D721Med (cell line): ENCODE measurements around the gene LRMDA.

ENCODE experiments used
- DNase-seq: peaks from one replicate; pipeline ENCODE4 v3.0.0; 2011; ENCODE audit warnings: low spot score; ENCODE audit not compliant: insufficient read length
- FAIRE-seq: peaks from 2 replicates; lab custom pipeline; 2011; peaks lifted over from hg19 to GRCh38; lab: Jason Lieb, UNC
- TF ChIP-seq, protein P1 (sequence below): IDR thresholded peaks from 2 replicates; pipeline ENCODE4 v1.5.1; 2012; ENCODE audit warnings: mild to moderate bottlenecking, control low read depth; ENCODE audit not compliant: insufficient read depth; ENCODE audit errors: missing control alignments

The LRMDA gene

DNA sequence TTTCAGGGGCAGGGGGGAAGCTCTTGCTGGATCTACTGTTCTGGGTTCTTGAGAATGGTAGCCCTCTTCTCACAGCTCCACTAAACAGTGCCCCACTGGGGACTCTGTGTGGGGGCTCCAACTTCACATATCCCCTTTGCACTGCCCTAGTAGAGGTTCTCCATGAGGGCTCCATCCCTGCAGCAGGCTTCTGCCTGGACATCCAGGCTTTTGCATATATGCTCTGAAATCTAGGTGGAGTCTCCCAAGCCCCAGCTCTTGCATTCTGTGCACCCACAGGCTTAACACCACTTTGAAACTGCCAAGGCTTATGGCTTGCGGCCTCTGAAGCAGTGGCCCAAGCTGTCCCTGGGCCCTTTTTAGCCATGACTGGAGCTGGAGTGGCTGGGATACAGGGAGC, 150.7 kb downstream of the LRMDA start:
- FAIRE-seq: no peak
- no peak for DNase-seq
- TF ChIP-seq, protein P1, sequence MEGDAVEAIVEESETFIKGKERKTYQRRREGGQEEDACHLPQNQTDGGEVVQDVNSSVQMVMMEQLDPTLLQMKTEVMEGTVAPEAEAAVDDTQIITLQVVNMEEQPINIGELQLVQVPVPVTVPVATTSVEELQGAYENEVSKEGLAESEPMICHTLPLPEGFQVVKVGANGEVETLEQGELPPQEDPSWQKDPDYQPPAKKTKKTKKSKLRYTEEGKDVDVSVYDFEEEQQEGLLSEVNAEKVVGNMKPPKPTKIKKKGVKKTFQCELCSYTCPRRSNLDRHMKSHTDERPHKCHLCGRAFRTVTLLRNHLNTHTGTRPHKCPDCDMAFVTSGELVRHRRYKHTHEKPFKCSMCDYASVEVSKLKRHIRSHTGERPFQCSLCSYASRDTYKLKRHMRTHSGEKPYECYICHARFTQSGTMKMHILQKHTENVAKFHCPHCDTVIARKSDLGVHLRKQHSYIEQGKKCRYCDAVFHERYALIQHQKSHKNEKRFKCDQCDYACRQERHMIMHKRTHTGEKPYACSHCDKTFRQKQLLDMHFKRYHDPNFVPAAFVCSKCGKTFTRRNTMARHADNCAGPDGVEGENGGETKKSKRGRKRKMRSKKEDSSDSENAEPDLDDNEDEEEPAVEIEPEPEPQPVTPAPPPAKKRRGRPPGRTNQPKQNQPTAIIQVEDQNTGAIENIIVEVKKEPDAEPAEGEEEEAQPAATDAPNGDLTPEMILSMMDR: no peak

DNA sequence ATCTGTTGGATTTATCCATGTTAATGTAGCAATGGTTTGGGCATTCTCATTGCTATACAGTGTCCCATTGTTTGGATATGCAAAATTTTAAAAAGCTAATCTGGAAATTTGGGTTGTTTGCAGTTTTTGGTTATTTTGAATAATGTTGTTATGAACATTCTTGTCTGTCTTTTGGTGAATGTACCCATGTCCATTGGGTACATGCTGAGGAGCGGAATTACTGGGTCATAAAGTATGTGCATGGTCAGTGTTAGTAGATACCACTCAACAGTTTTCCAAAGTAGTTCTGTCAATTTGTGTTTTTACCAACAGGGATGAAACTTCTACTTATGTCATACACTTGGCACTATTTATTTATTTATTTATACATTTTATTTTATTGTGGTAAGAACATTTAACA, 153.9 kb downstream of the LRMDA start:
- TF ChIP-seq, protein P1: no peak
- DNase-seq (no peak), FAIRE-seq (no peak)

DNA sequence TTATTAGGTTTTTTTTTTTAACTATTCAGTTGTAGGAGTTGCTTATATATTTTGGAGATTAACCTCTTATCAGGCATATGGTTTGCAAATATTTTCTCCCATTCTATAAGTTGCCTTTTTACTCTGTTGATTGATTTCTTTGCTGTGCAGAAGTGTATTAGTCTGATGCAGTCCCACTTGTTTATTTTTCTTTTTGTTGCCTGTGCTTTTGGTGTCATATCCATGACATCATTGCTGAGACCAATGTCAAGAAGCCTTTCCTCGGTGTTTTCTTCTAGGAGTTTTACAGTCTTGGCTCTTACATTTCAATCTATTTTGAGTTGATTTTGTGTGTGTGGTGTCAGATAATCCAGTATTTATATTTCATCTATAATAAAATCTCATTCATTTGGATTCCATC, 155.4 kb downstream of the LRMDA start:
- TF ChIP-seq, protein P1: no peak
- DNase-seq (no peak), FAIRE-seq (no peak)

DNA sequence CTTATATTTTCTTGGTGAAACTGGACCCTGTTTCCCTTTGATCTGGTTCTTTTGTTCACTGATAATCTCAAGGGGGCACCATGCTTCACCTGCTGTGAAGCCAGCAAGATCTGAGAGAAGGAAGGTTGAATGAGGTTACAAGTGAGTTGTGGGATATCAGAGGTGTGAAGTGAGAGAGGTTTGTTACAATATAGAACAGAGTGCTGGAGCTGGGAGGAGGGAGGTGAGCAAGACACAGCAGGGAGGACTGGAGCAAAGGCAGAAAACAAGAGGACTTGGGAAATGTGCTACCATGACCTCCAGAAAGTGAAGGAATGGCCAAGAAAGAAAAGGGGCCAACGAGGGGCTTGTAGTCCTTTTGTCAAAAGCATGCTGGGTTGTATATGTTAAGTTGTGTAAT, 156.6 kb downstream of the LRMDA start:
- TF ChIP-seq, protein P1: no peak

DNA sequence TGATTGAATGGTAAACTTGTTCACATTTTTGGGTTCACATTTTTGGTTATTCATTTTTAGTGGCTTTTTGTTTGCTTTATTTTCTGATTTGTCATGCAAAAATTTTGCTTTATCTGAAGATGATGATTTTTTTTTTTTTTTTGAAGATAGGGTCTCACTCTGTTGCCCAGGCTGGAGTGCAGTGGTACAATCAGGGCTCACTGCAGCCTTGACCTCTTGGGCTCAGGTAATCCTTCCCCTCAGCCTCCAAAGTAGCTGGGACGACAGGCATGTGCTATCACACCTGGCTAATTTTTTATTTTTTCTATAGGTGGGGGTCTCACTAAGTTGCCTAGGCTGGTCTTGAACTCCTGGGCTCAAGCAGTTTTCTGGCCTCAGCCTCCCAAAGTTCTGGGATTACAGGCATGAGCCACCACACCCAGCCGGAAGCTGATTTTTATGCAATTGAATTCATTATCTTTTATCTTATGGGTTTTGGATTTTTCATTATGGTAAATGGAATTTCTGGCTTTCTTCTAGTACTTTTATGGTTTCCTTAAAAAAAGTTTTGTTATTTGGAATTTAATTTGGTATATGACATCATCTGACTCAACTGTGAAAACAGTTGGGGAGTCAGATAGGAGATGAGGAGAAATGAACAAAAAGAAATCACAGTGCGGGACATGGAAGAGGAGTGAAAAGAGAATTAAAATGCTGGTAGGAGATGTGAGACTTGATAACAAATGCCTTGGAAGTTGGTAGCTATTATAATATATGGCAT, 158.7 kb downstream of the LRMDA start:
- FAIRE-seq (no peak), DNase-seq (no peak)
- TF ChIP-seq, protein P1: no peak

More for the DNA sequence above, 156.6 kb downstream of the LRMDA start:
- no peak for FAIRE-seq
- DNase-seq: no peak

DNA sequence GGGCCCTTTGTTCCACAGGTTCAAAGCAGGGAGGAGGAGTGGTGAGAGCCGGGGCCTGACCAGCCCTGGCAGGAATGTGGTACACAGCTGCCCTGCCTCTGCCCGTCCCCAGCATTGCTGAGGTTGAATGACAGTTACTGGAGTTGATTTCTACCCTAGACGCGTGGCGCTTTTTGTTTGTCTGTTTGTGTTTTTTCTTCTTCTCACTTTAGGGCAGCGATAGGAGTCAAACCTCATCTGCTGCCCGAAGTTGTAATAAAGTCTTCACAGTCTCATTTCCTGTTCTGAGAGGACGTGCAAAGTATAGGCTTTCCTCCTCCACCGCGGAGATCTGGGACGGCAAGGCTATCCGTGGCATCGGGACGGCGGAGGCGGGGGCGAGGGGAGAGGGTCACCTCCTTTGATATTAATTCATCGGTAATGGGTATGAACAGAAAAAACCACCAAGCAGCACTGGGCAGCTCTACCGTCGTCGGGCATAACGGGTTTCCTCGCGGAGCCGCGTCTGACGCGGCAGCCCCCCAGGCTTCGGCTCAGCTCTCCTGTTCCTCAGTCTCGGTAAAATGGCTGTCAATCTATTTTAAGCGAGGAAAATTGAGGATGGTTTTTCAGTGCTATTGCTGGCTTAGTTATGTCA, 160.8 kb downstream of the LRMDA start:
- TF ChIP-seq, protein P1: no peak
- DNase-seq: no peak
- no peak for FAIRE-seq
